WERI-Rb-1 (cell line): ENCODE results near the gene ORMDL2.

Experiments used
- DNase-seq: peaks from one replicate; pipeline ENCODE4 v3.0.0-alpha.2; 2020
- H3K27ac ChIP-seq: fragments of 250-450 bp; sonication (Bioruptor Pico); 2 replicates; pipeline ENCODE4 v1.5.1; 2020; ENCODE audit warnings: mild to moderate bottlenecking, moderate library complexity
- H3K27me3 ChIP-seq: fragments of 250-450 bp; sonication (Bioruptor Pico); 2 replicates; pipeline ENCODE4 v1.5.1; 2021; ENCODE audit warnings: mild to moderate bottlenecking, low read depth, moderate library complexity; ENCODE audit not compliant: insufficient read depth, severe bottlenecking
- H3K36me3 ChIP-seq: fragments of 250-450 bp; sonication (Bioruptor Pico); 2 replicates; pipeline ENCODE4 v1.5.1; 2020; ENCODE audit warnings: mild to moderate bottlenecking, moderate library complexity
- H3K4me3 ChIP-seq: 2 replicates; pipeline ENCODE4 v1.5.1; 2011; ENCODE audit warnings: low read depth, mild to moderate bottlenecking, control low read depth, low read length
- H3K9me3 ChIP-seq: fragments of 250-450 bp; sonication (Bioruptor Pico); 2 replicates; pipeline ENCODE4 v1.5.1; 2021; ENCODE audit warnings: mild to moderate bottlenecking, moderate library complexity; ENCODE audit not compliant: severe bottlenecking
- TF ChIP-seq, protein P1 (sequence below): IDR thresholded peaks from 2 replicates; pipeline ENCODE4 v1.5.1; 2011; ENCODE audit warnings: low read depth, mild to moderate bottlenecking, control low read depth, inconsistent platforms, low read length

ORMDL2 gene

DNA sequence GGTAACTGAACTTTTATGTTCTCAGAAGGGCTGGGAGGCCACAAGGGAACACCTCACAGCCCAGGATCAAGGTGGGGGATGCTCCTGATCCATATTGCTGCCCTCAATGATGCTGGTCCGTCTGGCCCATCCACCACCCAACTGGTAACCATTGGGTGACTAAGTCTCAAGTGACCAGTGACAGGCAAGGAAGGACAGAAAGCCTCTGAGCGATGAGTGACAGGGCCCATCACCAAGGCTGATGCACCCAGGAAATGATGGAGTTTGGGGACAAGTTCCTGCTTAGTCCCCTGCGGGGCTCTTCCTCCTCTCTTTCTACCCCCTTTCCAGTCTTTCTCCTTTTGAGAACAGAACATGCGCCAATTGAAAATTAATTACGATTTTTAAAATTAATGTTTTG, 27.5 kb downstream of the ORMDL2 start:
- no peak for DNase-seq
- Histone ChIP-seq H3K27ac (no peak overlapping the region), H3K36me3 (no peaks in the 10 kb centered on the region), H3K4me3 (no peak overlapping the region), H3K27me3 (no peaks in the 10 kb centered on the region), H3K9me3 (no peaks in the 10 kb centered on the region)
- TF ChIP-seq, protein P1, sequence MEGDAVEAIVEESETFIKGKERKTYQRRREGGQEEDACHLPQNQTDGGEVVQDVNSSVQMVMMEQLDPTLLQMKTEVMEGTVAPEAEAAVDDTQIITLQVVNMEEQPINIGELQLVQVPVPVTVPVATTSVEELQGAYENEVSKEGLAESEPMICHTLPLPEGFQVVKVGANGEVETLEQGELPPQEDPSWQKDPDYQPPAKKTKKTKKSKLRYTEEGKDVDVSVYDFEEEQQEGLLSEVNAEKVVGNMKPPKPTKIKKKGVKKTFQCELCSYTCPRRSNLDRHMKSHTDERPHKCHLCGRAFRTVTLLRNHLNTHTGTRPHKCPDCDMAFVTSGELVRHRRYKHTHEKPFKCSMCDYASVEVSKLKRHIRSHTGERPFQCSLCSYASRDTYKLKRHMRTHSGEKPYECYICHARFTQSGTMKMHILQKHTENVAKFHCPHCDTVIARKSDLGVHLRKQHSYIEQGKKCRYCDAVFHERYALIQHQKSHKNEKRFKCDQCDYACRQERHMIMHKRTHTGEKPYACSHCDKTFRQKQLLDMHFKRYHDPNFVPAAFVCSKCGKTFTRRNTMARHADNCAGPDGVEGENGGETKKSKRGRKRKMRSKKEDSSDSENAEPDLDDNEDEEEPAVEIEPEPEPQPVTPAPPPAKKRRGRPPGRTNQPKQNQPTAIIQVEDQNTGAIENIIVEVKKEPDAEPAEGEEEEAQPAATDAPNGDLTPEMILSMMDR = no peak

DNA sequence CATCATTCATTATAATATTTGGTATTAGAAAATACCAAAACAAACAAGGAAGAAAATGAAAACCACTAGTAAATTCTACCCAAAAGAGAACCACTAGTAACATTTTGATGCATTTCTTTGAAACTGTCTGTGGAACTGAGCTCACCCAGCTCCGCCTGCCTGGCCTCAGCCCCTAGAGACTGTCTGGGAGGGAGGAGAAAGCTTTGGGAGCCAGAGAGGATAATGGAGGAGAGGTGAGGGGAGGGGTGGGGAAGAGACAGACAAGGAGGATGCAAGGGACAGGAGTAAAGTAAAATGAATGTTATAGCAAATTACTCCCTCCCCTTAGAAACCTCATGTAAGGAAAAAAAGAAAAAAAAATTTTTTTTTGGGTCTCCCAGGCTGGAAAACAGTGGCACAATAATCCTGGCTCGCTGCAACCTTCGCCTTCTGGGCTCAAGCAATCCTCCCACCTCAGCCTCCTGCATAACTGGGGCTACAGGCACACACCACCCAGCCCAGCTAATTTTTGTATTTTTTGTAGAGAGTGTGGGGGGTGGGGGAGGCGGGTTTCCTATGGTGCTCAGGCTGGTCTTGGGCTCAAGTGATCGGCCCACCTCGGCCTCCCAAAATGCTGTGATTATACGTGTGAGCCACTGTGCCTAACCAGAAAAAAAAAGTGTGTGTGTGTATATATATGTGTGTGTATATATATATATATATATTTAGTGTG, 28.1 kb downstream of the ORMDL2 start:
- Histone ChIP-seq H3K27ac (no peak overlapping the region), H3K36me3 (no peaks in the 10 kb centered on the region), H3K4me3 (no peak overlapping the region), H3K27me3 (no peaks in the 10 kb centered on the region), H3K9me3 (no peaks in the 10 kb centered on the region)
- DNase-seq = no peak
- TF ChIP-seq, protein P1 = no peak

DNA sequence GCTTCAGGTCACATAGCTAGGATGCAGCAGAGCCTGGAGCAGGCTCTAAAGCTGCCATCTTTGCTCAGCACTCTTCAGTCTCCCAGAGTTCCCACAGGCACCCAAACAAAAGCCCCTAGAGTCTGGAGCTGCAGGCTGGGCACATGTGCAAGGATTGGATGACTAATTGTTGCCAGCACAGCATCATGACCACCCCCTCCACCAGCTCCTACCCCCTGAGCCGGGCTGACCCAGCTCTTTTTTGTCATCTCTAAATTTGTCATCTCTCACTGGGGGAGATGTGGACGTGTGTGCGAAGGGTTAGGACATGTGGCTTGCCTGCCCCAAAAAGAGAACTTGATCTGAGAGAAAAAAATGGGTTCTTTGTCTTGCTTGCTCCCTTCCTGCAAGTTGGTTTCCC, 29.2 kb downstream of the ORMDL2 start:
- TF ChIP-seq, protein P1 = no peak
- H3K27ac ChIP-seq = no peak overlapping the region

DNA sequence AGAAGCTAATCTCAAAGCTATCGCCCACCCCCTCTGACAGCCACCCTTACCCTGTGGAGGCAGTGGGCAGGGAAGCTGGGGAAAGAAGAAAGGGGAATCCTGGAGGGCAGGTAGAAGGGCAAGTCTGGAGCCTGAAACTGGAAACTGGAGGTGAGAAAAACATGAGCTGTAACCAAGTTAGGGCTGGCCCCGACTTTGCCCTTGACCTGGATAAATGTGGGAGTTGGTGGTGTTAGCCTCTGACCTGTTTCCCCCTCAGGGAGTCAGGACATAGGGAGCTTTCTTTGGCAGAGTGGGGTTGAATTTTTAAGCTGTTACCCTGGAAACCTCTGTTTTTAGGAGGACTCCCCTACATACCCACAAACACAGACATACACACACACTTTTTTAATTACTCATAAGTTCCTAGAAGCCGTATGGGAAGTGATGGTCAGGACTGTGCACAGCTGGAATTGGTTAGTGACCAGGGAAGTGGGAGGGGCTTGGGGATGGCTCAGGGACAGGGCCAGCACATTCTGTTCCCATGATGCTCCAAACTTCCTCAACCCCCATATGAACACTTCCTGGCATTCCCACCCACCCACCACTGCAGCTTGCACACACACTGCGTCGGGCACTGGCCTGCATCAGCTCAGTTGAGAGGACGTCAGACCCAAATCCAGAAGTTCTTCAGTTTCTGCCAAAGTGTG, 29.9 kb downstream of the ORMDL2 start:
- no peak for DNase-seq
- no peaks in the 10 kb centered on the region for H3K27me3 ChIP-seq
- no peak overlapping the region for H3K27ac ChIP-seq
- H3K4me3 ChIP-seq = no peak overlapping the region
- H3K9me3 ChIP-seq = no peaks in the 10 kb centered on the region
- TF ChIP-seq, protein P1 = no peak
- no peaks in the 10 kb centered on the region for H3K36me3 ChIP-seq

More for the DNA sequence above, 29.2 kb downstream of the ORMDL2 start:
- Histone ChIP-seq H3K36me3 (no peaks in the 10 kb centered on the region), H3K27me3 (no peaks in the 10 kb centered on the region), H3K4me3 (no peak overlapping the region), H3K9me3 (no peaks in the 10 kb centered on the region)
- DNase-seq = no peak

DNA sequence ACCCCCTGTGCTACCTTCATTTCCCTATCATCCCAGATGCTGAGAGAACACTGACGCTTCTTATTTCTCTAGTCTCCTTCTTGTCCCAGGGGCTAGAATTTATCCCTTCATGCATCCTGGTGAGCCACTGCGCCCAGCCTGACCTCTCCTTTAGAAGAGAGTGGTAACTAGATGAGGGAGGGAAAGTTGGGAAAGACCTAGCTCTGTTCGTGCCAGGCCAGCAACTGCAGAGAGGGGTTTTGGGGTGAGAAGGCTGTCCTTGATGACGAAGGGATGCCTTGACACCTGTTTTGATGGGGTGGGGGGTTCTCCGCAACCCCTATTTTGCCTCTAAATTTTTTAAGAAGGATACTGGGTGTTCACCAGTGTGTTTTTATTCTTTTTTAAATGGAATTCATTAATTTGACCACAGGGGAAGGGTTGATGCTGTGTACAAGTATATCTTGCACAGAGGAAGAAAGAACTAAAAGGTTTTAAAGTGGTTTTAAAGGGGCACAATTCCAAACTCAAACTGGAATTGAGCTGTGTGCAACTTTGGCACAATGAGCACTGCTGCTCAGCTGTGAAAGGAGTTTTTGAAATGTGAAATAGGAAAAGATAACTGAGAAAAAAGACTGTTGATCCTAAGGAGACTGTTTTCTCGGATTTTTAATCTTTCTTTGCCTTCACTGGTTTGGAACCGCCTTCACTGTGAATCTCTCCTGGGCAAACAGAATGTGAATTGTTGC, 31.9 kb downstream of the ORMDL2 start:
- TF ChIP-seq, protein P1 = no peak
- DNase-seq = no peak
- no peaks in the 10 kb centered on the region for H3K9me3 ChIP-seq
- no peak overlapping the region for H3K27ac ChIP-seq
- H3K27me3 ChIP-seq = no peaks in the 10 kb centered on the region
- H3K4me3 ChIP-seq = no peak overlapping the region
- H3K36me3 ChIP-seq = no peaks in the 10 kb centered on the region
